Occipital lobe (tissue), 2 donors: ENCODE data around the gene CELSR3. TPM values are rescaled to one million over a fixed set of nuclear protein-coding genes. Genes with fewer than 3 reads are reported as not detected.

Experiments
- DNase-seq: peaks from one replicate; lab custom pipeline; 2025; lab: John Stamatoyannopoulos, UW
- total RNA-seq: library from RNA; depleted of rRNA; stranded (reverse); fragments of >200 nt; gene quantifications from one replicate; pipeline ENCODE4 v1.2.3, GENCODE V29; 2014

The CELSR3 gene
- total RNA-seq, 1 donor from 2014 or later, result 34.5 TPM

- no peak for DNase-seq
These were observed 24.0 kb upstream of the CELSR3 start for GRCh38 chr3:48686538-48687219.

- DNase-seq, result peak; percentile 75
These were observed 23.2 kb upstream of the CELSR3 start, which contains the start of gene NCKIPSD for GRCh38 chr3:48685603-48686511. TSS of gene NCKIPSD (minus strand) at chr3:48685915. CDS start at chr3:48685807, 108 bp downstream.

- no peak for DNase-seq
These were observed 22.6 kb upstream of the CELSR3 start for GRCh38 chr3:48685293-48685602.

- peak; percentile 29 for DNase-seq
These were observed 21.9 kb upstream of the CELSR3 start for GRCh38 chr3:48684480-48685143.

GRCh38 chr3:48684054-48684349 lies 21.3 kb upstream of the CELSR3 start:
- no peak for DNase-seq

- no peak for DNase-seq
These were observed 20.1 kb upstream of the CELSR3 start for GRCh38 chr3:48682786-48683185.

GRCh38 chr3:48681974-48682610 lies 19.4 kb upstream of the CELSR3 start:
- DNase-seq, result no peak

GRCh38 chr3:48681541-48681880 lies 18.8 kb upstream of the CELSR3 start:
- DNase-seq, result no peak

GRCh38 chr3:48680811-48681540 lies 18.3 kb upstream of the CELSR3 start:
- DNase-seq, result no peak

GRCh38 chr3:48679411-48680391 lies 17.0 kb upstream of the CELSR3 start:
- no peak for DNase-seq

GRCh38 chr3:48678566-48679380 lies 16.1 kb upstream of the CELSR3 start:
- DNase-seq, result no peak

GRCh38 chr3:48678056-48678455 lies 15.4 kb upstream of the CELSR3 start:
- DNase-seq, result no peak

- no peak for DNase-seq
These were observed 11.8 kb upstream of the CELSR3 start for GRCh38 chr3:48674505-48674904.

GRCh38 chr3:48672522-48672921 lies 9.8 kb upstream of the CELSR3 start:
- DNase-seq, result no peak

GRCh38 chr3:48664929-48665328 lies 2.2 kb upstream of the CELSR3 start:
- no peak for DNase-seq

GRCh38 chr3:48664313-48664644 lies 1.6 kb upstream of the CELSR3 start:
- no peak for DNase-seq

GRCh38 chr3:48663489-48664312 lies 1.0 kb upstream of the CELSR3 start:
- DNase-seq, result peak; percentile 93

- DNase-seq, result no peak
These were observed 437 bp downstream of the CELSR3 start for GRCh38 chr3:48662145-48662752.
